HG03520 (cell line): ENCODE measurements around the gene DOK5.
"Not testable (repeated sequence)": the region's sequence is repeated elsewhere in the genome, so short reads cannot be mapped to it uniquely, and the experiment has no call there.

Experiments
- ATAC-seq: cut with Tn5 transposase; IDR thresholded peaks from one replicate; pipeline ENCODE4 v1.9.1; 2021; ENCODE audit warnings: mild to moderate bottlenecking, moderate library complexity; ENCODE audit not compliant: unreplicated experiment

The DOK5 gene

DNA sequence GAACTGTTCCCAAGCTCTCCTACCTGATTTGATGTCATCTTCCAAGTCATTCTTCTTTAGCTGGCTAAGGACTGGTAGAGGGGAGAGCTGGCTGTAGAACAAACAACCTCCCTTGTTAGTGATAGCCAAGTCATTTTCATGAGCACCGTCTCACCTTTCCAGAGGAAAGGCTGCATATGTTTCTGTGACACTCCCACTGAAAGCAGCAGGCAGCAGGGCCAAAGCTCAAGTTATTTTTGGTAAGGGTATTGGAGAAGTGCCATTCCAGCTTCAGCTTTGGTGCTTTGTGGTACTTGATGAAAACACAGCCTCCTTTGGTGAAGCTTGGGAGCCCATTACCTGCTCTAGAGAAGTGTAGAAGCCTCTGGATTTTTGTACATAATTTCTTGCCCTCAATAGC, 5.4 kb upstream of the DOK5 start:
- ATAC-seq: no peak

DNA sequence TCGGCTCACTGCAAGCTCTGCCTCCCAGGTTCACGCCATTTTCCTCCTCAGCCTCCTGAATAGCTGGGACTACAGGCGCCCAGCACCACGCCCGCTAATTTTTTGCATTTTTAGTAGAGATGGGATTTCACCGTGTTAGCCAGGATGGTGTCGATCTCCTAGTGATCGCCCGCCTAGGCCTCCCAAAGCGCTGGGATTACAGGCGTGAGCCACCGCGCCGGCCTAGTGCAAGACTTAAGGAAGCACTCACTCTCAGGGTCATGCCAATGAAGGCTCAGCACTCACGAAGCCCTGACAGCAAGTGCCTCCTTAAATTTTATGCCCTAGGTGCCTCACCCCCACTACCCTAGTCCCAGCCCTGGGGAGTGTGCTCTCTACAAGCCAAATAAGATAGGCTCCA, 4.7 kb upstream of the DOK5 start:
- ATAC-seq: no peak

DNA sequence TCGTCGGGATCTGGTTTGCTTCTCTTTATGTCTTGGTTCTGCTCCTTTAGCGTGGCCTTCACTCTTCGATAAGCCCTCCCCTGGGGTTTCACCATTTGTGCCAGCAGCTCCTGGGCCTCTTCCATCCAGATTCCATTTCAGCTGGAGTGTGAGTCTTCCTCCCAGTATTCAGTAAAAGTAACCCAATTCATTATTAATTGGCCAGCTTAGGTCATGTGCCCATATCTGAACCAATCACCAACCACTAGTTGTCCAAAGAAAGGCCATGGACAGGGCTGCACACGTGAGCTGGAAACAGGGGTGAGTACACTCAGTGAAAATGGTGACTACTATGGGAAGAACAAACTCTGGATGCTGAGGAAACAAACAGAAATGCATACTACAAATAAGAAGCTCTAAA, 2.8 kb upstream of the DOK5 start:
- ATAC-seq: no peak

DNA sequence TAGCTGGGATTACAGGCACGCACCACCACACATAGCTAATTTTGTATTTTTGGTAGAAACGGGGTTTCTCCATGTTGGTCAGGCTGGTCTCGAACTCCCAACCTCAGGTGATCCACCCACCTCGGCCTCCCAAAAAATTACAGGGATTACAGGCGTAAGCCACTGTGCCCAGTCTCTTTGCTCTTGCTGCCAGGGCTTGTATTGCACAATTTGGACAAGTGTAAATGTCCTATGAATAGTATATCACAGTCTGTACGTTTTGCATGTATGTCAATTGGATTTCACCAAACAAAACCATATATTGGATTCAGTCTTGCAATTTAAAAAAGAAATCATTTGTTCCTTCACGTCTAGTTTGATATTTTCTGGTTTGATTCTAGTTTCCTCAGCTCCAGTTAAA, 2.1 kb upstream of the DOK5 start:
- no peak for ATAC-seq

DNA sequence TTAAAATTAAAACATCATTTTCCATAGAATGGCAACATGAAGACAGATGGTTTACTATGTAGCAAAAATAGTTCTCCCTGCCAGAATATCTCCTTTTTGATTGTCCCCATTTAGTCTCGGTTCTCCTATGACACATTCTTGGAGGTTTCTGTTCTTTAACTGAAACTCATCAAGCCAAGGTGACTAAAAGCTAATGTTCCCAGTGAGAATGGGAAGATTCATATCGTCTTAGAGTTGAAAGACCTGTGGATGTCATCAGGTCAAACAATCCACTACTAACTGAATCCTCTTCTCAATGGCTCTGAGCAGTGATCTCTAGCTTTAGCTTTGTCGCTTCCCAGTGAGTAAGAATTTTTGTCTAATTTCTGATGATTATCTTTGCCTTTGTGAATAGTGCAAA, 1.3 kb upstream of the DOK5 start:
- ATAC-seq: no peak

DNA sequence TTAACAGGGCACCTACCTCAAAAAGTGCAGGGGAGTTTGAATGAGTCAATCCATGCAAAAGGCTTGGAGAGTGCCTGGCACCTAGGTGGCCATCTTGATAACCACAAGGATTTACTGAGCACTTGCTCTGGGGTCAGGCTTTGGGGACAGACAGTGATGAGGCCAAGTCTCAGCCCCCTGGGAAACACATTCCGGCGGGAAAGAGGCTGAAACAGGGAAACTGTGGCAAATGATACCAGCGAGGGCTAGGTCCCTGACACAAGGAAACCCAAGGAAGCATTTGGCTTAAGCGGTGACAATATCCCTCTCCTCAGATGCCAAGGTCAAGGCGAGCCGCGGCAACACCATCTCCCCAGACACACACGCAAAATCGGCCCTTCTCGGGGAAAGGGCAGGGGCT, 527 bp upstream of the DOK5 start:
- no peak for ATAC-seq

DNA sequence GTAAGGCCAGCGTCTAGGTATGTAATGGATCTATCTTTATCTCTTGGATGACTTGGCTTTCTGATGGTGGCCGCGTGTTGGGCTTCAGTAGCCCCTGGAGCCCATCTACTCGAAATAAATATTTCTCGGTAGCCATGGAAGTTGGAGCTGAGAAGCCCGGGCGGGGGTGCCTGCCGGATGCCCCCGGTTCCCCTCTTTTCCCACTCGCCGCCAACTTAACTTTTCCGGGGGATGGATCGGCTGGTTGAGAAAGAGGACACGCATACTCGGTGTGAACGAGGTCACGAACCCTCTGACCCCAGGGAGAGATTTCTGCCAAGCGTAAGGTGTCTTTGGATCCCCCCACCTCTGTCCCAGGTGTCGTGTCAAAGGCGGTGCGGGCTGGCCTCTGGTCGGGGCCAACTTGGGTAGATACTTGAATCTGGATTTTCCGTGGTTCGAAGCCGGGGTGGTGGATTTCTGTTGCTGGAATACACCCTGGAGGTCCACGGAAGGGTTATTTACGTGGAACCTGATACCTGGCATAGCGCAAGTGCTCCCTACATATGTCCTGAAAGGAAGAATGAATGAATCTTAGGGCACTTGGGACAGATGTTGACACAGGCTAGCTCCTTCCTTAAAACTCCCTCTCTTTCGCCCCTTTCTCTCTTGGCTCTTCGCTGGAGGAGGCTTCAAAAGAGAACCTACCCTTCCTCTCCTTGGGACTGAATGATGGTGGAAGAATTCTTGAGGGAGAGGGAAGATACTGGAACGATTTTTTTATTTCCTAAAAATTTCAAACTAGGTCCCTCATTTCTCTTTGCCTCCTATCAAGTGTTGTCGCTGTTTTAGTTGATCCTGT, 996 bp downstream of the DOK5 start:
- no peak for ATAC-seq

DNA sequence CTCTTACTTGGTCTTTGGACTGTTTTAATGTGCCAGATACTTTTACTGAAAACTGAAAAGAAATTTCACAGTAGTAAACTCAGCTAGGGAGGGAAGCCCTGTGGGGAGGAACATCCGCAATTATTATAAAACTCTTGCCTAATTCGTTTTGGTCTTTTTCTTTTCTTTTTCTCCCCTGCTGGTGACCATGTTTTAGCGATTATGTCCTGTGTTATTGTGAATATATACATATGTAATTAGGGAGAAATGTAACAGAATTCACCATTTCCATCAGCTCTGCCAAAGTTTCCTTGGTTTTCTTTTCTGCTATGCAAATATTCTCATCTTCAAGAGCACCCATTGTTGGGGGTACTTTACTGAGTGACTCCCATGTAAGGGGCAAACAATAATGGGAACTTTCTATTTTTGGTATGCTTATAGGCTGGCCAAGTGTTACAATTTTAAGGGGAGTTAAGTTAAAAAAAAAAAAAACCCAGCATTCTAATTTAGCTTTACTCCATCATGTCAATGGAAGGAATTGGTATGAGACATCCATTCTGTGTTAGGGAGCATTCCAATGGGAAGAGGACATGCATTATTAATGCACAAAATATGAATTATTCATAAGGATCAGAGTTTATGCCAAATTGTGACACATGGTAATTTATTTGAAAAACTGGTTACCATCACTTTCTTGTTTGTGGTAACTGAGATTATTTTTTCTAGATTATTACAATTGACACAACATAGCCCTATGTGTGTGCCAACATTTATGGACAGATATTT, 2.0 kb downstream of the DOK5 start:
- no peak for ATAC-seq

DNA sequence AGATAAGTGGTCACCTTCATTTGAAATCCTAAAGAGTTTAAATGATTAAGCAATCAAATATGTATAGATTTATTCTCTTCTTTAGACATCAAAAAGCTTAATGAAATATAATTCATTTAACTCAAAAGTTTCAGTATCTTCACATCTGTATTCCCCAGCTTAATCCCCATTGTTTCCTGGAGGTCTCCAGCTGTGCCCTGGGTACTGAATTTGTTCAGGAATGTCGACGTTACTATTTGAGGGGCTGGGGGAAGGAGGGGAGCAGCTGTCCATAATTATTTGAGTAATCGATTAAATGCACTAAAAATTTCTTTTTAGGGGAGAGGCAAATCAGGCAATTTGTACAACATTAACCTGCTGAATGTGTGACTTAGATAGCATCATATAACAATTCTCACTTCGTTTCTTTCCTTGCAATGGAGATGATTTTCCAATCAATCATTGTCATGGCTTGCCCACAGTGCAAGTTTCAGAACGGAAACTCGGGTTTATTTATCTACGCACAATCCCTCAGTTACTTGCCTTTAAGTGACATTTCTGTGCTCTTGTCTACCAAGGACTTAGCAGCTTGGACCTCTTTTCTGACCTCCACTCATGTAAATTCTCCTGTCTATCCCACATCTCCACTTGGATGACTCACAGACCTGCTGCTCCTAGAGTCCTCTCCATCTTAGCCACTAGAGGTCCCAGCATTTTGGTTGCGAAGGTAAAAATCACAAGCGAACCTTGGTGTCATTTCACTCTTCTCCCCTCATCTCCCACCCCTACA, 3.9 kb downstream of the DOK5 start:
- no peak for ATAC-seq

DNA sequence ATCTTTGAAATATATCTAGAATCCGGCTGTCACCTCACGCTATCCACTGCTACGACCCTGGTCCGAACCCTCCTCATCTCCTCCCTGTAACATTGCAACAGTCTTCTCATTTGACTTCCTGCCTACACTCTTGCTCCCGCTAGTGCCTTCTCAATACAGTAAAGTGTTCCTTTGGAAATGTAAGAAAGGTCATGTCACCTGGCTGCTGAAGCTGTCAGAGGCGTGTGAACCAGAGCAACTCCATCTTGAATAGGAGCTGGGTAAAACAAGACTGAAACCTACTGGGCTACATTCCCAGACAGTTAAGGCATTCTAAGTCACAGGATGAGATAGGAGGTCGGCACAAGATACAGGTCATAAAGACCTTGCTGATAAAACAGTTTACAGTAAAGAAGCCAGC, 4.5 kb downstream of the DOK5 start:
- not testable (repeated sequence) for ATAC-seq

DNA sequence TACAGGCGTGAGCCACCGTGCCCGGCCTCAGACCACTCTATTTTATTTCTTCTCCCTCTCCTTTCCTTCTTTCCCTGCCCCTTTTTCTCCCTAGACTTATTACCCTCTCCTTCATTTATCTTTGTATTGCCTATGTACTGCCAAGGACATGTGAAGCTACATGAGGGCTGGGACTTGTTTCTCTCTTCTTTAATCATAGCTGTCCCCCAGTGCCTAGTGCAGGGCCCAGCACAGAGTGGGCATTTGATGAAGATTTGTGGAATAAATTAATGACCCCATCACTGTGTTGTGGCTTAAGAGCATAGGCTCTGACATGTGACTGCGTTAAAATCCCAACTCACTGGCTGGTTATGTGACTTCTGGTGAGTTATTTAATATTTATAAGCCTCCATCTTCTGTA, 6.0 kb downstream of the DOK5 start:
- ATAC-seq: no peak

DNA sequence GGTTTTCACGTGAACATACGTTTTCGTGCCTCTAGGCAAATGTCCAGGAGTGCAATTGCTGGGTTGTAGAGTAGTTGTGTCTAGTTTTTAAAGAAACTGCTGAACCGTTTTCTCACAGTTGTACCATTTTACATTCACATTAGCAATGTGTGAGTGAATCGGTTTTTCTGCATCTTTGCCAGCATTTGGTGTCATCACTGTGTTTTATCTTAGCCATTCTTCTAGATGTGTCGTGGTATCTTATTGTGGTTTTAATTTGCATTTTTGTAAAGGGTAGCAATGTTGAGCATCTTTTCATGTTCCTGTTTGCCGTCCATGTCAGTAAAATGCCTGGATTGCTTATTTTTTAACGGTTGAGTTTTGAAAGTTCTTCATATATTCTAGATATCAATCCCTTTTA, 10.2 kb downstream of the DOK5 start:
- no peak for ATAC-seq

DNA sequence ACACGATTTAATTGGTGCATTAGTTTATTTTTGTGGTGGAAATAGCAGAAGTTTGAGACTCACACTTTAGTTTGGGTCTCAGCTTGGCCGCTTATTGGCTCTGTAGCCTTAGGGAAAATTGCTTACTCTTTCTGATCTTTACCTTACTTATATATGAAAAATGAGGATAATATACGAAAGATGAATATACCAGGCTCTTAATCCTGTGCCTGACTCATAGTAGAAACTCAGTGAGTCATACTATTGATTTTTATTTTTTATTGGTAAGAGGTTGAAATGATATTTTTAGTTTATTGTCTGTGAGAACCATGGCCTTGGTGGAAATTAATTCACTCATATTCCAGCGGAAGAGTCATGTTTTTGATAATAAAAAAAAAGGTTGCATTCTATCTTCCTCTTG, 11.2 kb downstream of the DOK5 start:
- ATAC-seq: no peak

DNA sequence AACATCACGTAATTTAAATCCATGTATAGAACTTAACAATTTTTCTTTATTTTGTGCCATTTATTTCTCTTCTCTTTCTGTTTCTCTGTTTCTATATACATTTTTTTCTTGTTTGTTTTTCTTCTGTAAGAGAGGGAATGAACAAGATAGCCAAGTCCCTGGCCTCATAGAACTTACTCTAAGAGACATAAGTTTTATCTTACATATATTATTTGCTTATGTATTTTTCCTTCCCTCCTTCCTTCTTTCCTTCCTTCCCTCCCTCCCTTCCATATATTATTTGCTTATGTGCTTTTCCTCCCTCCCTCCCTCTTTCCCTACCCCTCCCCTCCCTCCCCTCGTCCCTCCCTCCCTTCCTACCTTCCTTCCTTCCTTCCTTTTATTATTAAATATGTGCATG, 13.0 kb downstream of the DOK5 start:
- no peak for ATAC-seq

DNA sequence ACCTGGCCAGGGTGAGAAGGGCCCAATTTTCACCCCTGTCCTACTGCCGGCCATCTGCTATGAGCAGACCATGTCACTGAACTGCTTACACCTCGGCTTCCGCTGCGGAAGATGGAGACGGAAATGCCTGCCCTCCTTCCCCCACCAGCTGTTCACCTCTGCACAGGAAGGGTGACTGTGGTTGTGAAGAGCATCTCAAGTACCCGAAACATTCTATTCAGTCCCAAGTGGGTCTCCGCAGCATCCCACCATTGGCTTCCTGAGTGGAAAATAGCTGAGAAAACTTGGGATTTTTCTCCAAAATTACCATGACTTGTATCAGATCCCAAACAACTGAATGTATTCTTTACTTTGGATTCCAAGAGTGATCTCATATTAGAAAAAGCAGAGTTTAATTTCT, 16.1 kb downstream of the DOK5 start:
- no peak for ATAC-seq

DNA sequence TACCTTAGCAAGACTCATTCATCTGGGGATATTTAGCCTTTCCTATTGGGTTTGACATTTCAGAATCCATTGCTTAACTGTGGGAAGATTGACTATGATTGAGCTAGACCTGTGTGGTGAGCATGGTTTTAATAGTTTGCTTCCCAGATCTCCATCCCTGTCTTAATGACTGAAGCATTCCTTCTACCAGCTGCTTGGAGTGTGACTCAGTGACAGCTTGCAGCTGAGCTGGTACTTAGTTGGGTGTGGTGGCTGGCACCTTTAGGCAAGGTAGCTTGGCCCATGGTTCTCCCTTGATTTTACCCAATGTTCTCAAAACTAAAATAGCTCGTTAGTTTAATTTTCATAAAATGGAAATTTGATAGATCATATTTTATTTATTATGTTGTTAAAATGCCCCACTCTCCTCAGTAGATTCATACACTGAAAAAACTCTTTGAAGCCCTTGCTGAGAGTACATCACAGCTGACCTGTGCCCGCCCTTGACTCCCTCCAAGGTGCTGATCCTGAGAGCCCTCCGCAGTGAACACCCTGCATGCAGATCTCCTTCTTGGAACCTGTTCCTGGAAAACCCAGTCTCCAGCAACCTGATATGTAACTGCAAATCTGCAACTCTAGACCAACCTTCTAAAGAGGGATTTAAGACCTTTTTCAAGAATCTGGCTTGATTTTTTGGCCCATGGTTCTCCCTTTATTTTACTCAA, 19.1 kb downstream of the DOK5 start:
- ATAC-seq: no peak

DNA sequence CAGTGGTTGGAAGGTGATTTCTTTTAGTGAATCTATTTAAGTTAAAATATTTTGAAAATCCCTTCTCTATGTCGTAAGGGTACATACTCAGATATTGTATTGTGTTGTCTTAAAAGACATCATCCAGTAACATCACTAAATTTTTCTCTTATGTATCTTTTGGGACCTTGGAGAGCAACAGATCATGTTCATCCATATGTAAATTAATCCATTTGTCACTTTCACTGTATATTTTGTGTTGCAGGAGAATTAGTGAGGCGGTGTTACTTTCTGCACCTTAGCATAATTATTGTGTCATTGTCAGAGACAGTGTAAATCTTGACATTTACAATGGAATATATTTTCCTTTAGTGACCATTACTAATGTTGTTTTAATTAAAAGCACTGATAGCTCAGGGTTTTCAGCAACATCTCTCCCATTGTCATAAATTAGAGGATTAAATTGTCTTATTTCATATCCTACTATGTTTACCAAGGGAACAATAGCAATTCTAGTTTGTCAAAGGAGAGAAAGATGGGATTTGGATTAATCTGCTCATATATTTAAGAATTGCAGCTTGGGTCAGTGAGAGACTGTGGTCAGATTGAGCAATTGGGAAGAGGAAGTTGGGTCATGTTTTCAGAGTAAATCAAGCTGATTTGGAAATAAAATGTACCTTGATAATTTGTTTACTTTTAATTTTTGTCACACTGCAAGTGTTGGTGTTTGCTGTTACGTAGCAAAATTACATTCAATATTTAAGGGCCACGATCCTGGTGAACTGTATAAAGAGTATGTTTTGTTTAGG, 22.7 kb downstream of the DOK5 start:
- ATAC-seq: no peak

DNA sequence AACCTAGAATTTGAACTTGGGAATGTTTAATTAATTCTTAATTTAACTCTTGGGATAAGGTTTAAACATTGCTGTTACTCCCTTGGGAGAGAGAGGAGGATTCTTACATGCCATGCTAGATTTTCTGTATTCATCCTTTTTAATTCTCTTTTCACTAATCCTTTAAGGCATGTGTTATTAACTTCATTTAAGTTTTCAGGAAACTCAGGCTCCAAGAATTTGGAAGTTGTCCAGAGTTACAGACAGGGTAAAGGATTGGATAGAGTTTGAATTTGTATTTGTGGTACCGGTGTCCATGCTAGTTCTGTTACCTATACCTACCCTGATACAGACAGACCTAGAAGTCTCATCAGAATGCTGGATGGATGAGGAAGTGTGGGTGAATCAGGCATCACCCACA, 23.7 kb downstream of the DOK5 start:
- no peak for ATAC-seq

DNA sequence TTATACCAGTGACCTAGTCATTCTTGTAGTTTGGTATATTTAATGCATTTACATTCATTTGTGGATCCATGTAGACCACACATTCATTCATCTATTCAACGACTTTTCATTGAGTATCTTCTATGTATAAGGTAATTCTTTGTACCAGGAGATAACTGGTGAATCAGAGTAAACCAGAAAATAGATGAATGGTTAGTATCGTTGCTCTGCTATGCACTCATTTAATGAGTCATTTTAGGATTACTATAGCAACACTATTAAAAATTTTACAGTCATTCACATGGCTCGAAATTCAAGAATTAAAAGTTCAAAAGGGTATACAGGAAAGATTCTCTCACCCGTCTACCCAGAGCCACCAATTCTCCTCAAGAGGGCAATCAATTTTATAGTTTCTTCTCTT, 26.8 kb downstream of the DOK5 start:
- no peak for ATAC-seq

DNA sequence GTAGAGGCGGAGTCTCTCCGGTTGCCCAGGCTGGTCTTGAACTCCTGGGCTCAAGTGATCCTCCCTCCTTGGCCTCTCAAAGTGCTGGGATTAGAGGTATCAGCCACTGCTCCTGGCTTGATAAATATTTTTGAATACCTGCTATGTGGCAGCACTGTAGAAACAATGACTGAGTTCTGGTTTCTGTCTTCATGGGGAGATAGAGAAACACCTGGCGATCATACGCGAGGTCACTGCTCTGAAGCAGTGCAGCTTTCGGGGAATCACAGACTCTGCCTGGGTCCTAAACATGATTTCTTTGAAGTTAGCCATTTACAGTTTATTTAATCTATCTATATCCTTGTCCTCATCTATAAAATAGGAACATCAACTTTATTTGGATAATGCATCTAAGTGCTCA, 31.2 kb downstream of the DOK5 start:
- ATAC-seq: no peak
